ENCODE results near the gene RFNG.

Gene RFNG

GRCh38 chr17:81999976-82000802 lies 51.4 kb downstream of the RFNG start:
- DNase-seq (ENCODE audit: low spot score): no peak

DNA sequence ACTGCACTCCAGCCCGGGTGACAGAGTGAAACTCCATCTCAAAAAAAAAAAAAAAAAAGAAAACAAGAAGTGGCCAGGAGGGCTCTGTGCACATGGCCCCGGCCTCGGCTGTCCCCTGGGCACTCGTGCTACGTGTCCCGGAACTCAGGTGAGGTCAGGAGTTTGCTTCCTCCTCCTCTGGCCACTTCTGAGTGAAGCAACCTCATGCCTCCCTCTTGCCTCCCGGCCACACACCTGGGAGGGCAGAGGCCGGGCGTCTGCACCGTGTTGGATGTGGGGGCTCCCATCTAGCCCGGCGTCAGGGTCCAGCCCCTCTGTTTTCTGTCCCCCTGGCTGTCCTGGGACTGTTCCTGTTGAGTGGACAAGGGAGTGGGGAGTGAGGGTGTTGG lies 52.0 kb downstream of the RFNG start:
- no peak for DNase-seq (ENCODE audit: low spot score)

DNA sequence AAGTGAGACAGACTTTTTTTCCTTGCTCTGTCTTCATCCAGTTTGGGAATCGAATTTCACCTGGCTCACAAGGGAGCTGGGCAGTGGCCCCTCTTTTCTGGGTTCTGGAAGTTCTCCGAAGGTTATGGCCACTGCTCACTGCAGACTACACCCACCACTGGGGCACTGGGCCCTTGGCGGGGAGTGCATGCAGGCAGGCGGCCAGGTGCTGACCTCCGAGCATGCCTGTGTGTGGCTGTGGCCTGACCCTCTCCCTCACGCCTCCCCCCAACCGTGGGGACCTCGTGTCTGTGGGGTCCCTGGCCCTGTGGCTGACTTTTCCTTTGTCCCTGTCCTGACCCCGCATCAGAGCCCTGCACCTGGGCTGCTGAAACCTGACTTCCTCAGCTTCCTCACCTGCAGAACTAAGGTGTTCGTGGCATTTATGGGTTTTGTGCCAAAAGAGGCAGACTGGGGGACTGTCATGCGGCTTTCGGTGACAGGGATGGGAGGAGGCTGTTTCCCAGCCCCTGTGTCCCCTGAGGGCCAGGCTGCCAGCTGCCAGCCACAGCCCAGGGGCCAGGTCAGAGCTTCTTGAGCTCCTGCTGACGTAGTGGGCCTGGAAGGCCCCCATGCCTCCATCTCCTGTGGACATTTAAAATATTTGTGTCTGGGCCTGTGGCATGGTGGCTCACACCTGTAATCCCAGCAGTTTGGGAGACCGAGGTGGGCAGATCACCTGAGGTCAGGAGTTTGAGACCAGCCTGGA lies 52.7 kb downstream of the RFNG start:
- no peak for DNase-seq (ENCODE audit: low spot score)

DNA sequence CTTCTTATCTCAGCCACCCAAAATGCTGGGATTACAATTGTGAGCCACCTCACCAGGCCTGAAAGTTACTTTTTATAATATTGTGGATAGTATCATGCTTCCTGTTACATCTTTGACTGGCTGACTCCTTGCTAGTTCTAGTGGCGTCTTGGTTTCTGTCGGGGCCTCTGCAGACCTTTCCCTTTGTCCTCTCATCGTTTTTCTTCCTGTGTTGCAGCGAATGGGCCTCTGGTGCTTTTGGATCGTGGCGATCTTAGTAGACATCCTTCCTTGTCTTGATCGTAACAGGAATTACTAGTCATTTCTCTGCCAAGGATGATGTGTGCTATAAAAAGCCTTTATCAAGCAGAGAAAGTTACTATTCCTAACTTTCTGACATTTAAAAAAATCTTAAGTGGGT lies 53.4 kb downstream of the RFNG start:
- DNase-seq (ENCODE audit: low spot score): no peak
